PC-3 (cell line): ENCODE data around the gene CD99.
A peak's percentile ranks its signal among the peaks of the same experiment; 100 is the strongest.

Experiments used
- CTCF ChIP-seq: fragments of 300-600 bp; sonication (generic); conservative IDR thresholded peaks from 2 replicates; pipeline ENCODE4 v1.5.1; 2017; ENCODE audit warnings: antibody characterized with exemption, low read depth, mild to moderate bottlenecking, low read length
- EZH2 ChIP-seq: fragments of 300-600 bp; sonication (generic); IDR thresholded peaks from one replicate; pipeline ENCODE4 v1.6.1; 2017; ENCODE audit warnings: antibody characterized with exemption, mild to moderate bottlenecking, low read length; ENCODE audit not compliant: unreplicated experiment
- EZH2phosphoT487 ChIP-seq: fragments of 300-600 bp; sonication (generic); IDR thresholded peaks from 2 replicates; pipeline ENCODE4 v1.6.1; 2018; ENCODE audit warnings: mild to moderate bottlenecking, antibody characterized with exemption, low read length, borderline replicate concordance

GRCh38 chrX:2652106-2652505 is 39.0 kb upstream of the CD99 start:
- peak; percentile 43 for TF ChIP-seq CTCF
- TF ChIP-seq EZH2 = no peak
- no peak for TF ChIP-seq EZH2phosphoT487
